ENCODE data around the gene UMAD1. TPM values are rescaled to one million over a fixed set of nuclear protein-coding genes. Genes with fewer than 3 reads are reported as not detected.

UMAD1 gene
- total RNA-seq, 1 donor = 17.0 TPM

- Histone ChIP-seq H3K9me3 (ENCODE audit: low read depth, low read length) (no peaks in the 10 kb centered on the region), H3K36me3 (ENCODE audit: insufficient read depth, low read length) (no peaks in the 10 kb centered on the region), H3K27me3 (ENCODE audit: insufficient read depth, low read length) (no peaks in the 10 kb centered on the region), H4K20me1 (ENCODE audit: insufficient read depth, low read length) (no peaks in the 10 kb centered on the region), H3K4me2 (ENCODE audit: insufficient read depth, low read length) (no peak overlapping the region), H2AFZ (ENCODE audit: low read length) (no peak overlapping the region), H3K4me1 (ENCODE audit: insufficient read depth, low read length) (no peaks in the 10 kb centered on the region), H3K4me3 (ENCODE audit: insufficient read depth, low read length) (no peak overlapping the region), H3K27ac (ENCODE audit: low read depth, low read length) (no peak overlapping the region), H3K79me2 (ENCODE audit: insufficient read depth, low read length) (no peaks in the 10 kb centered on the region)
- no peak for DNase-seq (ENCODE audit: insufficient read length, low spot score, missing footprints)
- TF ChIP-seq CTCF (IDR thresholded peaks at IDR 0.05; ENCODE audit: extremely low read depth, low read depth, low read length) = no peak
Observed at GRCh38 chr7:7808626-7809025, 168.1 kb downstream of the UMAD1 start.

- no peak overlapping the region for H3K27ac ChIP-seq (ENCODE audit: low read depth, low read length)
- H3K4me3 ChIP-seq (ENCODE audit: insufficient read depth, low read length) = no peak overlapping the region
- H3K4me2 ChIP-seq (ENCODE audit: insufficient read depth, low read length) = no peak overlapping the region
- H4K20me1 ChIP-seq (ENCODE audit: insufficient read depth, low read length) = no peaks in the 10 kb centered on the region
- no peak overlapping the region for H2AFZ ChIP-seq (ENCODE audit: low read length)
- H3K79me2 ChIP-seq (ENCODE audit: insufficient read depth, low read length) = no peaks in the 10 kb centered on the region
- H3K36me3 ChIP-seq (ENCODE audit: insufficient read depth, low read length) = no peaks in the 10 kb centered on the region
- H3K9me3 ChIP-seq (ENCODE audit: low read depth, low read length) = no peaks in the 10 kb centered on the region
- no peaks in the 10 kb centered on the region for H3K27me3 ChIP-seq (ENCODE audit: insufficient read depth, low read length)
- TF ChIP-seq CTCF (IDR thresholded peaks at IDR 0.05; ENCODE audit: extremely low read depth, low read depth, low read length) = no peak
- no peak for DNase-seq (ENCODE audit: insufficient read length, low spot score, missing footprints)
- H3K4me1 ChIP-seq (ENCODE audit: insufficient read depth, low read length) = no peaks in the 10 kb centered on the region
Observed at GRCh38 chr7:7810380-7810779, 169.8 kb downstream of the UMAD1 start.

GRCh38 chr7:7810826-7811225 is 170.3 kb downstream of the UMAD1 start:
- Histone ChIP-seq H3K36me3 (ENCODE audit: insufficient read depth, low read length) (no peaks in the 10 kb centered on the region), H3K4me1 (ENCODE audit: insufficient read depth, low read length) (no peaks in the 10 kb centered on the region), H3K79me2 (ENCODE audit: insufficient read depth, low read length) (no peaks in the 10 kb centered on the region), H3K4me3 (ENCODE audit: insufficient read depth, low read length) (no peak overlapping the region), H4K20me1 (ENCODE audit: insufficient read depth, low read length) (no peaks in the 10 kb centered on the region), H3K4me2 (ENCODE audit: insufficient read depth, low read length) (no peak overlapping the region), H3K27me3 (ENCODE audit: insufficient read depth, low read length) (no peaks in the 10 kb centered on the region), H3K9me3 (ENCODE audit: low read depth, low read length) (no peaks in the 10 kb centered on the region), H3K27ac (ENCODE audit: low read depth, low read length) (no peak overlapping the region), H2AFZ (ENCODE audit: low read length) (no peak overlapping the region)
- no peak for TF ChIP-seq CTCF (IDR thresholded peaks at IDR 0.05; ENCODE audit: extremely low read depth, low read depth, low read length)
- DNase-seq (ENCODE audit: insufficient read length, low spot score, missing footprints) = no peak

- H3K27me3 ChIP-seq (ENCODE audit: insufficient read depth, low read length) = no peaks in the 10 kb centered on the region
Observed at GRCh38 chr7:7812112-7812511, 171.6 kb downstream of the UMAD1 start.

More at GRCh38 chr7:7812112-7812511, 171.6 kb downstream of the UMAD1 start:
- Histone ChIP-seq H4K20me1 (ENCODE audit: insufficient read depth, low read length) (no peaks in the 10 kb centered on the region), H2AFZ (ENCODE audit: low read length) (no peak overlapping the region), H3K4me2 (ENCODE audit: insufficient read depth, low read length) (no peak overlapping the region), H3K36me3 (ENCODE audit: insufficient read depth, low read length) (no peaks in the 10 kb centered on the region), H3K9me3 (ENCODE audit: low read depth, low read length) (no peaks in the 10 kb centered on the region), H3K4me1 (ENCODE audit: insufficient read depth, low read length) (no peaks in the 10 kb centered on the region), H3K27ac (ENCODE audit: low read depth, low read length) (no peak overlapping the region), H3K4me3 (ENCODE audit: insufficient read depth, low read length) (no peak overlapping the region), H3K79me2 (ENCODE audit: insufficient read depth, low read length) (no peaks in the 10 kb centered on the region)
- no peak for DNase-seq (ENCODE audit: insufficient read length, low spot score, missing footprints)
- no peak for TF ChIP-seq CTCF (IDR thresholded peaks at IDR 0.05; ENCODE audit: extremely low read depth, low read depth, low read length)
